Lung microvascular endothelial cell (primary cell): ENCODE measurements around the gene TMEM176B. TPM values are rescaled to one million over a fixed set of nuclear protein-coding genes. Genes with fewer than 3 reads are reported as not detected.
"Not testable (repeated sequence)": the region's sequence is repeated elsewhere in the genome, so short reads cannot be mapped to it uniquely, and the experiment has no call there.

Experiments
- DNase-seq, 2 donors: peaks; one replicate each; pipeline versions ENCODE4 v3.0.0 to v3.0.0-alpha.2; 2010; ENCODE audit warnings: low read depth in 2 of 2
- total RNA-seq: library from RNA; depleted of rRNA; stranded (reverse); fragments of >200 nt; gene quantifications from 2 replicates; pipeline ENCODE4 v1.2.1, GENCODE V29; 2014

TMEM176B gene
- total RNA-seq, 1 donor from 2014 or later, result not detected

DNA sequence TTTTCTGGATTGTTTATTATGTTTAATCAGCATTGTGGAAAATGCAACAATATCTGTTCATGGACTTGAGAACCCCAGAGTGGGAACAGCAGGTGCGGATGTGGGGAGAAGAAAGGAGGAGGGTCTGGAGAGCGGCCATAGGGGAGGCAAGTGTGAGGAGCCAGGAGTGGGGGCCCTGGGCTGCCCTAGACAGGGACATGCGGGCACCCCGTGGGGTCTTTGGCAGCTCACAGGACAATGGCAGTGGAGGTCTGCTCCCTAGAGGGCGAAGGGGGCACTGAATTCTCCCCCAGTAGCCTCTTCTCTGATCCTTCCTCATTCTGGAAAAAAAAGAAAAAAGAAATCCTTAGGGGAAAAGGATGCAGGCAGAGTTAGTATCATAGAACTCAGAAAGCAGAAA, 8.9 kb downstream of the TMEM176B start:
- DNase-seq, result no peak

GRCh38 chr7:150790416-150791075, 9.6 kb downstream of the TMEM176B start:
- DNase-seq, result no peak

DNA sequence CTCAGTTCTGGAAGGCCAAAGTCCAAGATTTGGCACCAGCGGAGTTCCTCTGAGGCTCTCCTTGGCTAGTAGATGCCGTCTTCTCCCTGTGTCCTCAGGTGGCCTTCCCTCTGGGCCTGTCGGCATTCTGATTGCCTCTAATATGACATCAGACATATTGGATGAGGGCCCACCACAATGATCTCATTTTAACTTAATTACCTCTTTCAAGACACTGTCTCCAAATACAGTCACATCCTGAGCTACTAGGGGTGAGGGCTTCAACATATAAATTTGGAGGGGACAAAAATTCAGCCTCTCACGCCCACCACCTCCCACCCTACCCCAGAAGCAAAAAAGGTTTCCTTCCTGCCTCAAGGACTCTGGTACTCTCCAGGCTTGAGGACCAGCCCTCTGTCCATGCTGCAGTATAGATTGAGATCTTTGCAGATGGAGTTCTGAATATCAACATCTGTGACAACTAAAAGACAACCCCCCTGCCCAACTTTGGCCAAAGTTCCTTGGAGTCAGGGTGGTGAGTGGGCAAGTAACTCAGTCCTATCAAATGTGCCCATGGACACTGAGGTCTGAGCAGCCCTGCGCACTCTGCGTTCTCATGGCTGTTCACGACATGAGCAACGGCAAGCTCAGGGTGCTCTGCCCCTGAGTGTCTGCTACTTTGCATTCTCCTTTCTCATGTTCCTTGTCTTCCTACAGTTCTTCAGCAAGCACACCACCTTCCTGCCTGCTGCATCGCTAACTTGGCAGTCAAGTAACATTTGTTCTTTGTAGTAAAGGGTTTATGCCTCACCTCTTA, 11.5 kb downstream of the TMEM176B start:
- no peak for DNase-seq

GRCh38 chr7:150787321-150788281, 12.6 kb downstream of the TMEM176B start:
- DNase-seq, result no peak

DNA sequence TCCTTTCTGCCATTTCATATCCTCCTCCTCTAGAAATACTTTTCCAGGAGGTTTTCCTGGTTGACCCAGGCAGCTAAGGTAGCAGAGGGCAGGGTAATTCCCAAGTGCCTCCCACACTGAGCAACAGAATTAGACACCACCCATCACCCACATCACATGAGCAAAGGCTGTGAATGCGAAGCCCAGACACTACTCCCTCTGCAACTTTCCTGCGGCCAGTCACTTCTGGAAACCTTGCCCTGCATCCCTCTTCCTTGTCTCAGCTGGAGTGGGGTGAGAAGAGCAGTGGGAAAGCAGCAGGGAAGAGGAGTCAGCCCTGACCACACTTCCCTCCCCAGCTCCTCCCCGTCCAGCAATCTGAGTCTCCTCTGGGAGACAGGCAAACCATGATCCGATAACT, 15.2 kb downstream of the TMEM176B start:
- no peak for DNase-seq

DNA sequence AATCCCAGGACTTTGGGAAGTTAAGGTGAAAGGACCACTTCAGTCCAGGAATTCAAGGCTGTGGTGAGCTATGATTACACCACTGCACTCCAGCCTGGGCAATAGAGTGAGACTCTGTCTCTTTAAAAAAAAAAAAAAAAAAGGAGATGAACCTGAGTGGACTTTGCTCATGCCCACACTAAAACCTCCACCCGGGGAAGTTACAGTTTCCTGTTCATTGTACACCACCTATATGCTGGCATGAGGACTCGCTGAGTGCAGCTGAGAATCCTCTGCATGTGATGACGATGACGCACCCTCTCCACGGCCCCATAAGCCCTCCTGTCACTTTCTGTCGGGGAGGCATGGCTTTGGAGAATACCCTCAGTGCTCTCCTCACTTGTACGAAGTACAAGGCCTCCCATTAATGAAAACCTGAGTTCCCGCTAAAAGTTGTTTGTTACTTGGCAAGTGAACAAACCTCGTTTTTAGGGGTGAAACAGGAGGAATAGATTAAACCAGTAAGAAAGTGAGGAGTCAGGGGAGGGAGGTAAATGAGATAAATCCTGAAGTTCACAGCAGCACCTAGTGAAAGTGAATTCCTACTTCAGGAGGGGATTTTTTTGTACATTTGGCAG, 15.9 kb downstream of the TMEM176B start:
- DNase-seq, result peak; percentile 10 to 55

GRCh38 chr7:150781961-150782360, 18.2 kb downstream of the TMEM176B start:
- DNase-seq, result no peak

DNA sequence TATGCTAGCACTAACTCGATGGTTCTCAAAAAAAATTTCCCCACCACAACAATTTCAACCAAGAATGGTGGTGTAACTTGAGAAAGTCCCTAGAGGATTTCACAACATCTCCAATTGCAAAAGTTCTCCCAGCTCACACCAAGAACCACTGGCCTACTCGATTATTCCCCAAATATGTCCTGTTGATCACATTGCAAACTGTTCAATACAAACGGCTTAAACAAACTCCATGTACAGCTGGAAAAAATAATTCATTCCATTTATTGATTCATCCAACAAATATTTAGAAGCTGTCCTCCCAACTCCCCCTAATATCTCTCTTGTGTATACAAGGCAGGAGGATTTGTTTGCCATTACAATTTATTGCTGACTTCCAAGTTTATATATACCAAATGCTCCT, 19.1 kb downstream of the TMEM176B start:
- no peak for DNase-seq

DNA sequence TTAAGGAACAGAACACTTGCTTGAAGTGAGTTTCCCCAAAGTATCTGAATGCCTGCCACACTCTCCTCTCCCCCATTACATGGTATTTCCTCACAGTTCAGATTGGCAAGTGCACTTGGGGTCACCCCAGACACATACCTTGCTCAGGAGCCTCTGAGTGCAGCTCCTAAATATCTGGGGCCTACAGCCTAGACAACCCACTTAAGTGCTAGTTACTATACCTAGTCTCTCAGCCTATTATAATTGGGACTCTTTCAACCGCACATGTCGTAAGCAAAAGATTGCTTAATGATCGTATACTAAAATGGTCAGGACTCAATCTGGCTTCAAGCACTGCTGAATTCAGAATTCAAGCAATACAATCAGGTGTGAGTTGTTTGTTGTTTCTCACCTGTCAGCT, 19.9 kb downstream of the TMEM176B start:
- DNase-seq, result no peak

GRCh38 chr7:150778738-150779301, 21.3 kb downstream of the TMEM176B start:
- DNase-seq, result peak; percentile 73

GRCh38 chr7:150778014-150778737, 22.0 kb downstream of the TMEM176B start:
- DNase-seq, result no peak

DNA sequence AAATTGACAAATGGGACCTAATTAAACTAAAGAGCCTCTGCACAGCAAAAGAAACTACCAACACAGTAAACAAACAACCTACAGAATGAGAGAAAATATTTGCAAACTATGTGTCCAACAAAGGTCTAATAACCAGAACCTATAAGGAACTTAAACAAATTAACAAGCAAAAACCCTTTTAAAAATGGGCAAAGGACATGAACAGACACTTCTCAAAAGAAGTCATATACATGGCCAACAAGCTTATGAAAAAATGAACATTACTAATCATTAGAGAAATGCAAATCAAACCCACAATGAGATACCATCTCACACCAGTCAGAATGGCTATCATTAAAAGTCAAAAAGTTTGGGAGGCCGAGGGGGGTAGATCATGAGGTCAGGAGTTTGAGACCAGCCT, 26.0 kb downstream of the TMEM176B start:
- not testable (repeated sequence) for DNase-seq

GRCh38 chr7:150769768-150770167, 30.4 kb downstream of the TMEM176B start:
- DNase-seq, result no peak

DNA sequence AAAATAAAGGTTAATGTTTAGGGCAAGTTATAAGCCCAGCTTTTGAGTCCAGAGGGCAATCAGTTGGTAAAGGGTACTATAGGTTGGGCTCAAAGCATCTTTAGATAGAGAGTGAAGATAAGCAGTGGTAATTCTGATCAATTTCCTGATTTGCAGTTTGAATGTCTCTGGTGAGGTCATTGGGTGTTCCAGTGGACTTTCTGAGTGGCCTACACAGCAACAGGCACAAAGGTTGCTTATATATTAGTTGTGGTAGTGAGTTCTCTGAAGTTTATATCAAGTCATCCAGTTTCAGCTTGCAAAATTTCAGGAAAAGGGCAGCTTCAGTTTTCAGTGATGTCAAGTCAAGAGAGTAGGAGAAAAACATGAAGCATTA, 33.8 kb downstream of the TMEM176B start:
- DNase-seq, result no peak

- no peak for DNase-seq
Observed at GRCh38 chr7:150759479-150759878, 40.7 kb downstream of the TMEM176B start.

DNA sequence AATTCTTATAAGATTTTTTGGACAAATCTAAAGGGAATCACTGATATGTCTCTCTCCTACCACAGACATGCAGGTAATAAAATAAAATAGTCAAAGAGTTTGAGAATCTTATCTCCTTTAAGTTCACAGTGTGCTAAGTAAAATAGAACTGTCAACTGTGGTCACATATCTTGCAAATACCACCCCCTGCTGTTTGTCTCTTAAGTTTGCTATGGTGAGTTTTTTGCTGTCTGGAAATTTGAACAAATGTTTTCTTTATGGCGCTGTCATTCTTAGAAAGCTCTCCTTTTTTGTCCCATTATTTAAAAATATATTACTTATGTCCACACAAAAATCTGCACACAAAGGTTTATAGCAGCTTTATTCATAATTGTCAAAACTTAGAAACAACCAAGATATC, 43.3 kb downstream of the TMEM176B start:
- DNase-seq, result peak; percentile 74 to 79

- DNase-seq, result no peak
Observed at GRCh38 chr7:150756166-150756565, 44.0 kb downstream of the TMEM176B start.

- DNase-seq, result peak; percentile 75 to 95
Observed at GRCh38 chr7:150755473-150756099, 44.6 kb downstream of the TMEM176B start.

- DNase-seq, result peak in 1 of 2 donors; percentile 19
Observed at GRCh38 chr7:150754951-150755350, 45.2 kb downstream of the TMEM176B start.
